GM18861 (cell line): Measurements from ENCODE around the gene ARHGAP24.
"Not testable (repeated sequence)": the region's sequence is repeated elsewhere in the genome, so short reads cannot be mapped to it uniquely, and the experiment has no call there.

Experiments
- ATAC-seq: cut with Tn5 transposase; IDR thresholded peaks from one replicate; pipeline ENCODE4 v1.9.1; 2021; ENCODE audit not compliant: unreplicated experiment

ARHGAP24 gene

DNA sequence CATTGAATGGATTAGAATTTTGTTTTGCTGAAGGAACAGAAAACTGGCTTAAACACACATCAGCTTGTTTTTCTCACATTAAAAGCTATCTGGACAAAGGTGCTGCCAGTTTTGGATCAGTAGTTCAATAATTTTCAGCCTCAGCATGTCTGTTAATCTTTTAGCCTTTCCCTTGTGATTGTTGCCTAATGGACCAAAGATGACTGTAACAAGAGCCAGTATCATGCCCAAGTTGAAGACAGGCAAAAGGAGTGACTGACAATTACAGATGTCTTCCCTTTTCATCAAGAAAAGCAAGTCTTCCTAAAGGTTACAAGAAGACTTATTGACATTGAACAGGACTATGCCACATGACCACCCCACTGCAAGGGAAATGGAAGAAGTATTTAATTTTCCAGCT is 465.2 kb downstream of the ARHGAP24 start:
- ATAC-seq, result no peak

DNA sequence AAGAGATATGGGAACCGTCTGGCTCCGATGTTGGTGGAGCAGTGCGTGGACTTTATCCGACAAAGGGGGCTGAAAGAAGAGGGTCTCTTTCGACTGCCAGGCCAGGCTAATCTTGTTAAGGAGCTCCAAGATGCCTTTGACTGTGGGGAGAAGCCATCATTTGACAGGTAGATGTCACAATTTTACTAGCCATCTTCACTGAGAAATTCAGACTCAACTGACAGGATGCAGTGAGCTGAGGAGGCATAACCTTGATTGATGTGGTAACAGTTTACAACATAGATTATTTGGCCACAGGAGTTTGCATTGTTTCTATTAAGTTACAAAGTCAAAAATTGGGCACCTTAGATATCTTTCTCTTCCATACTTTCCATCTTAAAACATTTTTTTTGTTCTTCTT is 467.2 kb downstream of the ARHGAP24 start:
- ATAC-seq, result no peak

DNA sequence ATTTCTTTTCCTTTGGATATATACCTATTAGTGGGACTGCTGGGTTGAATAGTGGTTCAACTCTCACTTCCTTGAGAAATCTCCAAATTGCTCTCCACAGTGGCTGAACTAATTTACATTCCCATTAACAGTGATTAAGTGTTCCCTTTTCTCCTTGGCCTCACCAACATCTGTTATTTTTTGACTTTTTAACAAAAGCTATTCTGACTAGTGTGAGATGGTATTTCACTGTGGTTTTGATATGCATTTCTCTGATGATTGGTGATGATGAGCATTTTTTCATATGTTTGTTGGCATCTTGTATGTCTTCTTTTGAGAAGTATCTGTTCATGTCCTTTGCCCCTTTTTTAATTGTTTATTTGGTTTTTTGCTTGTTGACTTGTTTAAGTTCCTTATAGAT is 471.9 kb downstream of the ARHGAP24 start:
- no peak for ATAC-seq

DNA sequence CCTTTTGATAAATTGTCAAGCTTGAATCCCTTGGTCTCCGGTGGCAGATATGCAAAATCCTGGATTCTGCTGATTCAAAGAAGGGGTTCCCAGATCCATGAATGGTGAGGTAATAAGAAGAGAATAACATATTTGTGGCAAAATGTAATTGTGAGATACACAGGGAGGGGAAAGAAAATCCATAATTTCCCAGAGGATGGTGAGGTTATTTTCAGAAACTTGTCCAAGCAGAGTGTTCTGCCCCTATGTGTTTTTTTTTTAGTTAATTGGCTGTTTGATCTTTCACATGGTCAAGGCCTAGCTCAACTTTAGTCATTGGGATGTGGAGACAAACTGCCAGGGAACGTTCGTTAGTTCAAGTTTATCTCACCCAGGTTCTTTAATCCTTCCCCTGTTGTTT is 476.1 kb downstream of the ARHGAP24 start:
- ATAC-seq, result no peak

DNA sequence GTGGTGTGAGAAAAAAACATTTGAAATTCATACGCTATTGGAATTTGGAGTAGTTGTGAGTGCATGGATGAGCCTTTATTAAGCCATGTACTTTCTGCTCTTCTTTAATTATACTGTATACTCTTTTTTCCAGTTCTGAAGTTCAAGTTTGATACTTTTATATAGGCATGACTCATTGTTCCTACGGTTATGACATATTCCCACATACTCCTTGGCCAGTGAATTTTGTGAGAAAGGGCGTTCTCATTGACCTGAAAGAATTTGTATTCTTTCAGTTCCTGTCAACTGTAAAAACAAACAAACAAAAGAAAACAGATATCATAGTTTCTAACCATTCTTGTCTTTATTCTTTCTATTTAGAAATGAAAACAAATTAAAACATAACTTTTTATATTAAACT is 477.6 kb downstream of the ARHGAP24 start:
- ATAC-seq, result no peak

DNA sequence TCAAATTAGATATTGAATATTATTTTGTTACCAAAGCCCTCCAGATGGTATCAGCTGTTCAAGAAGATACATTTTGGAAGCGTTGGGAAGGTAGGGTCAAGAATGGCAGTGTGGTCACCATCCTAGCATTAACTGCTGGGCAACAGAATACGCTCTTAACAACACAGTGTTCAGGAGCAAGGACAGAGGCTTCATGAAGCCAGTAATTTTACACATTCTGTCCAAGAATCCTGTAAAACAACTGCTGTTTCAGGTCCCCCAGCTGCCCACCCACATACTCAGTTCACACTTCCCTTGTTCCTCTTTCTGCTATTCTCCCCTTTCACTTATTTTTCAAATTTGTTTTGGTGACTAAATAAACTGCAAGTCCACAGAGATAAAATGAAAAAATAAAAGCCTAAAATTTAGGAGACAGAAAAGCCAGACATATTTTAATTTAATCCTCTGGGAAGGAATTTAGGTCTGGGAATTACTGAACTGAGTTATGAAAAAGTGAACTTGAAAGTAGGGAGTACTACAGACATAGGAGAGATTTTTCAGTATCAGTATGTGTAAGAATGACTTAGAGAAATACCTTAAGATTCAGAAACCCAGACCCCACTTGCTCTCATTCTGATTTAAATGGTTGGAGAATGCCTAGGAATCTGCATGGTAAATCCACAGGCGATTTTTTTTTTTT is 478.2 kb downstream of the ARHGAP24 start:
- no peak for ATAC-seq

DNA sequence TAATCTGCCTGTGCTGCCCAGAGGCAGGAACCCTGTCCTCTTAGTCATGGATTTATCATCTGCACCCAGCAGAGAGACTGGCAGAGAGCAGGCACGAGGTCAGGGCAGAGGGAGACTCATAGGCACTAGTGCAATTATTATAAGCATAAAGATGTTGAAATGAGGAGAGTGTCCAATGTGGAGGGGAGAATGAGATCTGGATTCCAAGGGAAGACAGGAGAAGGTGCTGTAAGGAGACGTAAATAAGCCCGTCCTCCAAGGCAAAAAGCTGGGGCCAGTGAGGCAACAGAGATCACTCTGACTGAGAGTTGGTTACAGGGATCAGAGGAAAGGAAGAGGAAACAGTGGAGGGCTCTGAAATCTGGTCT is 478.7 kb downstream of the ARHGAP24 start:
- ATAC-seq, result no peak

DNA sequence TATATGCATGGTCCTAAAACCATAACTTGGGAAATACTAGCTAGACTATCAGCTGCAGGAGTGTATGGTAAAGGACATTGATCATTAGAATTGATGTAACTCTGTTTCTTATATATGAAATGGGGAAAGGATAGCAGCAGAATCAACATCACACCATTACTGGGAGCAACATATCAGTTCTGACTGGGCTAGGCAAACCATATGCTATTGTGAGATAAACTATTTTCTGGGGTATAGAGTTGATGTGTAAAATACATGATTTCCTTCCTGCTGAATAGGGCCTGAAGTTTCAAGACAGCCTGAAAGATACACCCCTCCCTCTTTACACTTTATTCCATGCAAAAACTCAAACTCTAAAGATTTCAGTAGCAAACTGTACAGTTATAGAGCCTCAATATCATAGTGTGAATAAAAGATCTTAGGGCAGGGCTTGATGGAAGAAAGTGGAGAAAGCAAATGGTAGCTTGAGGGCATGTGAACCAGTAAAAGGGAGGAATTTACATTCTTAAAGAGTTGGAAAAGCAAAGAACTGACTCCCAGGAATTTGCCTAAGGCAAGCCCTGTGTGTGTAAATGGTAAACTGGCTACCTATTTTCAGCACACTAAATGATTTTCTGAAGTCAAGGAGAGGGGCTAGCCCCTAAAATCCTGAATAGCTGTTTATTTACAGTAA is 480.8 kb downstream of the ARHGAP24 start:
- no peak for ATAC-seq

DNA sequence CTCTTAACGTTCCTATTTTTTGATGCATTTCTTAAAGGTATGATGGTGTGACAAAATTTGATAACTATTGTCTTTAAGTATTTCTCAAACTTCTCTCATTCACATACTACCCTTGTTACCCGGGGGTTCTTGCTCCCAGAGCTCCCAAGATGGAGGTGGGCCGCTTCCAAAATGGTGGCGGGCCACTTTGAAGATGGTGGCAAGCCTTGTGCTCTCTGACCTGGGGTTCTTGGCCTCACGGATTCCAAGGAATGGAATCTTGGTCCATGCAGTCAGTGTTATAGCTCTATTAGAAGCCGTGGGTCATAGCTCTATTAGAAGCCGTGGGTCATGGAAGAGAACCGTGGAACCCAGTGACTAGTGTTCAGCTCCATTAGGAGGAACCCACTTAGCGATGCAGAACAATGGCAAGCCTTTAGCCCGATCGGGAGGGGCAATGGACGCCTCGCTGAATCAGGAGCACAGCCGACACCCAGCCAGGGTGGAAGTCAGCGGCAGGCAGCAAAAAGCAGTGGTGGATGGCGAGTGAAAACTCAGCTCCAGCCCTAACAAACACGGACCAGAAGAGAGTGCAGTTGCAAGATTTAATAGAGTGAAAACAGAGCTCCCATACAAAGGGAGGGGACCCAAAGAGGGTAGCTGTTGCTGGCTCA is 481.5 kb downstream of the ARHGAP24 start:
- no peak for ATAC-seq

DNA sequence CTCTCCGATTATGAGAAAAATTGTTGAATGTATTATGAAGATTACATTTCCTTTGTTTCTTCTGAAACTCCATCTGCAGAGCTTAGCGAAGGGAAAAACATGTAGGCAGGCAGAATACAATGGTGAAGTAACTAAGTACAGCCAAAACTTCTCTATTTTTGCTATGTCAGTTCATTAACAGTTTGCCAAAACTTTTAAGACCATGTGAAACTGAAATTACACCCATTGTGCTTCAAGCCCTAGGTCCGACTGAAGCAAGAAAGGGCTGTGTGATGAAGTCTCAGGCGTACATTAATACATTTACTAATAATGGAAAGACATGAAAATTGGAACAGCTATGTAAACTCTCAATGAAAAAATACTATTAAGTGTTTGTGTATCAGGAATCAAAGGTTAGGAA is 486.9 kb downstream of the ARHGAP24 start:
- no peak for ATAC-seq

DNA sequence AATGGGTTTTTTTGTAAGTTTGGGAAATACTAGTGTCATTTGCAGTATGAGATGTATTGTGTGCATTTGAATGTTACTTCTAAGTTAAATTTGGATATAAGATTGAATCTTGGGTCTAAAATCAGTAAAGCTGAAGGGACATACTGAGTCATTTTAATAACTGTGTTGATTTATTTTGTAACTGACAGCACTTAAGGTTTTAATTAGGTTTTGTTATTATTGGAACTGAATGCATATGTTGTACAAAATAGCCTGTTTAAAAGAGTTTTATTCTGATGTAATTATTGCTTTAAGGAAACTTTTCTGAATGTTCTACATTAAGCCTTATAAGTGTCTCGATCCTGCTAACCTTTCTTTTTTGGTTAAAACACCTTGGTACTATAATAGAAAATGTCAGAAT is 488.3 kb downstream of the ARHGAP24 start:
- no peak for ATAC-seq

DNA sequence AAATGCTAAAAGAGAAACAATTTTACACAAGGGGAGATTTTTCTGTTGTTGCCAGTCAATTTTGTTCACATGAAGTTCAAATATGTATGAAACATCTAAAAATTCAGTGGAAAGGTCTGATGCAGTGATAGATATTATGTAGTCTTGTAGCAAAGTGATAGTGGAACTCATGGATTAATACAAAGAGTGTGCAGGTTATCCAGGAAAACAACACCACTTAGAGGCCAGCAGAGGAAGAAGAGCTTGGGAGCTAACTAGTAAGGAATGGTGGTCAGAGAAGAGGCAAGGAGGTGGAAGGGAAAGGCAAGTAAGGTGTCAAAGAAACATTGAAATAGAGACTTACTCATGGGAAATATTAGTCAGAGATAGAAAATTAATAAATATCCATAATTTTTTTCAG is 489.3 kb downstream of the ARHGAP24 start:
- ATAC-seq, result no peak

DNA sequence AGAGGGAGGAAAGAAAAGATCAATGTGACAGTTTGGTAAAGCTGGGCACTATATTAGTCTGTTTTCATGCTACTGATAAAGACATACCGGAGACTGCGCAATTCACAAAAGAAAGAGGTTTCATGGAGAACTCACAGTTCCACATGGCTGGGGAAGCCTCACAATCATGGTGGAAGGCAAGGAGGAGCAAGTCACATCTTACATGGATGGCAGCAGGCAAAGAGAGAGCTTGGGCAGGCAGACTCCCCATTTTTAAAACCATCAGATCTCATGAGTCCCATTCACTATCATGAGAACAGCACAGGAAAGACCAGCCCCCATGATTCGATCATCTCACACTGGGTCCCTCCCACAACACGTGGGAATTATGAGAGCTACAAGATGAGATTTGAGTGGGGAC is 490.1 kb downstream of the ARHGAP24 start:
- ATAC-seq, result not testable (repeated sequence)

DNA sequence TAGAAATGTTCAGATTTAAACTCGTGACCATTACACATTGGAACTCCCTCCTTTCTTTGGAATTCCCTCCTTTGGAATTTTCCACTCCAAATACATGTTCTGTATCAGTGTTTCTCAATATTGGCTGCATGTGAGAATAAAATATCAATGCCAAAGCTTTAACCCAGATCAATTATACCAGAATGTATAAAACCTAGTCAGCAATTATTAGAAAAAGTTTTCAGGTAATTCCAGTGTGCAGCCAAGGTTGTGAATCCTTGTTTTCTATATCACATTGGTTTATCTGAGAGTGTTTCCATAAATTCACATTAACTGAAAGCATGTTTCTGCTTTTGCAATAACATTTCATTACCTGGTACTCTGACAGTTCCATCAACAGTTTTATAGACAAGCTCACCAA is 490.6 kb downstream of the ARHGAP24 start:
- ATAC-seq, result no peak

DNA sequence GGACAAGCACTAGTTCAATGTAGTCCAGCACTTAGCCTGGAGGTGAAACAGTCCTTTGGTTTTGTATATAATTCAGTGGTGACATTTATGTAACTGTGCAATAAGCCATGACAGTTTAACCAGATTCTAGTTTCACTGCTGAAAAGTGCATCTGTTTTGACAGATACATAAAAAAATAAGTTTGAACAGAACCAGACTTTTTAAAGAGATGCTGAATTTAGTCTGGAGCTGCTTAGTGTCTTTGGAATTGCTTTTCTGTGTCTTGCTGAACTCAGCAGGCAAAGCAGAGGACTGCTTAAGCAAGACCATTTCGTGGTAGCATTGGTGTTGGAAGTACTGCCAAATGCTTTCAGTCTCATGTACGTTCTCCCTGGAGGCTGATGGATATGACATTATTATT is 491.4 kb downstream of the ARHGAP24 start:
- ATAC-seq, result no peak

DNA sequence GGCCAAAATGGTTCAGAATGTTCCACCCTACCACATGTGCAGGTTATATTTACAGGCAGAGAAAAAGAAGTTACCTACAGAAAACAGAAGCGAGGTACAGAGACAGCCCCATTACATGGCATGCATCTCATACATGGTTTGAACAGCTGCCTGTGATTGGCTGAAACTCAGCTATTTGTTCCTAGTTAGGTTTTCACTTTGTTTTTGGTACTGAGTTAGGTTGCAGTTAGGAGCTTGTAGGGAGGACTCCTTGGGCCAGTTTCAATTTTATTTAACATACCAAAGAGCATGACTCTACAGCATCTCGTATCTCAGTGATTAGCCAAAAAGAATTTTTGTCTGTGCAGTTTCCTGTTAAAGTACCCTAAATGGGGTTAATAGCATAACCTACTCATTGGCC is 492.9 kb downstream of the ARHGAP24 start:
- ATAC-seq, result no peak

DNA sequence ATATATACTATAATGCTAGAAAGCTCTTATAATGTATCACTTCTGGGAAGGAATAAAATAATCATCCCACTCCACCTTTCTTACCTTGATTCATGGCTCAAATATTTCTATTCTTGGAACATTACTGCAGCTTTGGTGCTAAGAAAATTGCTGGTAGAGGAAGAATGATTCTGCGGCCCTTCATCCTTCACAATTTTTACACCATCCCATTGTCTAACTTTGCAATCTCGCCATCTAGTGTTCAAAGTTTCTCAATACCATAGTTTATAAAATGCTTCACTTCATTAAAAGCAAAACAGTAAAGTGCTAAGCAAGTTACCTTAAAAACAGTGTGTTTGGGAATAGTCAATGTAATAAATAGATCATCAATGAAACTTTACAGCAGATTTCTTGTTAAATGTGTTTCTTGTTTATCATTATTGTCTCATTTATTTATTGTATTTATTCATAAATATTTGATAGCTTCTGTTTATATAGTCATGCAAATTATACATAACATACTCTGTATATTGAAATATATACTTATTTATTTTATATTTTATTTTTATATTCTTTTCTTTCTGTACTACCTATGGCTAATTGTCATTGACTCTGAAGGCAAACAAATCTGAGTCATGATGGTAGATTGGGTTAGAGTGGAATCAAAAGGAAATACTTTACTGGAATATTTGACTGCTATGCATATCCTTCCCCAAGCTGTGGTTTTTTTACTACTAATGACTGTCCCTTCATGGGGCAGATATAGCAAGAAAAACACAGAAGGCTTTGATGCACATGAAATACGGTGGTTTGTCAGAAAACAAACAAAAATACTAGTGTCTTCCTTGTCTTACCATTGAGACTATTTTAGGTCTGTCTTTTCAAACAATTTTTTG is 494.2 kb downstream of the ARHGAP24 start:
- no peak for ATAC-seq

DNA sequence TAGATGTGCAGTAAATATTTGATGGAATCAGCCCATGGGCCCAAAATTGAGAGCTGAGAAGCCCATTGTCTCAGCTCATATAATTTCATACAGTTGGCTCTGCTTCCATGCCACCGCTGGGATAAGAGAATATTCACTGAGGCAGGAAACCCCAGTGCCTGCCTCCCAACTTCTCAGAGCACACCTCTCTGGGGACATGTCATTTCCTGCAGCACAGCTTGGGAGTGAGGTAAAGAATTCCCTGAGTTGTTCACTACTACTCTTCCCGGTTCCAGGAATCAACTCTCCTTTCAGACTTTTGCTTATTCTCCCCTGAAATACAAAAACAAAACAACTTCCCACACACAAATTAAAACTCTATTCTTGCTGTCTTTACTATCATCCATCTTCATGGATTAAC is 495.6 kb downstream of the ARHGAP24 start:
- no peak for ATAC-seq

DNA sequence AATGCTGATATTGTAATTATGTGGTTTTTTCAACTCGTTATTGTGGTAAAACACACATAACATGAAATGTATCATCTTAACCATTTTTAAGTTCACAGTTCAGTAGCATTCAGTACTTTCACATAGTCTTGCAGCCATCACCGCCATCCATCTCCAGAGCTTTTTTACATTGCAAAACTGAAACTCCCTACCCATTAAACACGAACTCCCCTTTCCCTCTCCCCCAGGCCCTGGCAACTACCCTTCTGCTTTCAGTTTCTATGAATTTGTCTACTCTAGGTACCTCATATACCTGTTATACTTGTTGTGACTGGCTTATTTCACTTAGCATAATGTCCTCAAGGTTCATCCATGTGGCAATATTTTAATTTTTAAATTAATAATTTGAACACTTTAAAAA is 504.3 kb downstream of the ARHGAP24 start:
- ATAC-seq, result peak; percentile 98

DNA sequence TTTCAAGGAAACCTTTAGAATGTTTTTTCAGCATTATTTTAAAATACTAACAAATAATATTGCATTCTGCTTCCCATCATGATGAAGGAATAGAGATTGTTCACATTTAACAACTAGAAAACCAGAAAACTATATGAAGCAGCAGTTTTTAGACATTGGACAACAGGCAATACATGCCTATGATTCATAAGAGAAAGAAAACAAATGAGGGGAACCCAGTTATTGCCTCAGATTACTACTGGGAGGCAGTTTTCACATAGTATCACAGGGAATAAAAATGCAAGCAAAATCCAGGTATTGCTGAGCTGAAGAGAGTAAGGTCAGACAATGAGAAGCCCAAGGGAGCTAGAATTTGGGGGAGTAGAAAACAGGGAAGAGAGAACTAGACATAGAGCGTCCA is 511.3 kb downstream of the ARHGAP24 start:
- ATAC-seq, result no peak

DNA sequence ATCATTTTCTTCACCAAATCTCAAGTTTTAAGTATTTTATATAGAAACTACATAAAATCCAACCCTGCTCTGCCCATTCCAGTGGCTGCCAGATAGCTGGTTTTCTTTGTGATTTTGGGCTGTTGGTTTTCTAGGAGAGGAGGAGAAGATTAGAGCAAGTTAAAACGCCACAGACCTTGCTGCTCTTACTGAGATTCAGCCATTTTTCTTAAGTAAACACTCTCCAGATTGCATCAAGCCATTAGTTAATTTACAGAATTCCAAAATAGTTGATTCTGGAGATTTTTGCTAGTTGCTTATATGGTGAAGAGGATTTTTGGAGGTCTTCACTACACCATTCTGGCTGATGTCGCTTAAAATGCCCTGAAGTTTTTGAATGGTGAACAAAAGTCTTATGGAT is 518.7 kb downstream of the ARHGAP24 start:
- no peak for ATAC-seq

DNA sequence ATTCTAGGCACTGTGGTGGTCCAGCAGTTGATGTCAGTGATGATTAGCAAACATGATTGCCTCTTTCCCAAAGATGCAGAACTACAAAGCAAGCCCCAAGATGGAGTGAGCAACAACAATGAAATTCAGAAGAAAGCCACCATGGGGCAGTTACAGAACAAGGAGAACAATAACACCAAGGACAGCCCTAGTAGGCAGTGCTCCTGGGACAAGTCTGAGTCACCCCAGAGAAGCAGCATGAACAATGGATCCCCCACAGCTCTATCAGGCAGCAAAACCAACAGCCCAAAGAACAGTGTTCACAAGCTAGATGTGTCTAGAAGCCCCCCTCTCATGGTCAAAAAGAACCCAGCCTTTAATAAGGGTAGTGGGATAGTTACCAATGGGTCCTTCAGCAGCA is 519.6 kb downstream of the ARHGAP24 start:
- ATAC-seq, result no peak
